HepG2 (cell line): ENCODE data around the gene FAM131A. TPM values are rescaled to one million over a fixed set of nuclear protein-coding genes. Genes with fewer than 3 reads are reported as not detected.

ENCODE experiments used
- BRD4 ChIP-seq: sonication (generic); formaldehyde crosslinking; IDR thresholded peaks from 2 replicates; pipeline ENCODE4 v1.4.0; 2020; ENCODE audit warnings: missing genetic modification reagents
- CAMTA2 ChIP-seq: sonication (generic); formaldehyde crosslinking; IDR thresholded peaks from 2 replicates; pipeline ENCODE4 v1.4.0; 2020; ENCODE audit warnings: mild to moderate bottlenecking, missing genetic modification reagents, borderline replicate concordance
- FOXK2 ChIP-seq: fragments of 450-650 bp; IDR thresholded peaks from 2 replicates; pipeline ENCODE4 v1.6.1; 2016
- FOXP1 ChIP-seq, 2 experiments: fragments of 450-650 bp in 1 of 2; IDR thresholded peaks; 2 replicates each; pipeline ENCODE4 v1.6.1; 2017 to 2018; ENCODE audit warnings: antibody characterized with exemption in 1 of 2
- HDAC1 ChIP-seq: sonication (generic); formaldehyde crosslinking; IDR thresholded peaks from 2 replicates; pipeline ENCODE4 v1.5.1; 2020; ENCODE audit warnings: mild to moderate bottlenecking, missing genetic modification reagents
- HDAC2 ChIP-seq: sonication (generic); formaldehyde crosslinking; IDR thresholded peaks from 2 replicates; pipeline ENCODE4 v1.4.0; 2020; ENCODE audit warnings: missing genetic modification reagents
- HES4 ChIP-seq: sonication (generic); formaldehyde crosslinking; IDR thresholded peaks from 2 replicates; pipeline ENCODE4 v1.9.0; 2021; ENCODE audit warnings: mild to moderate bottlenecking, missing genetic modification reagents, borderline replicate concordance
- KMT2A ChIP-seq: sonication (generic); formaldehyde crosslinking; IDR thresholded peaks from 2 replicates; pipeline ENCODE4 v1.4.0; 2020; ENCODE audit warnings: missing genetic modification reagents
- MIER3 ChIP-seq: IDR thresholded peaks from 2 replicates; pipeline ENCODE4 v1.6.1; 2016; ENCODE audit warnings: missing compliant biosample characterization, borderline replicate concordance
- NCOA1 ChIP-seq: sonication (generic); formaldehyde crosslinking; IDR thresholded peaks from 2 replicates; pipeline ENCODE4 v1.9.0; 2021; ENCODE audit warnings: missing genetic modification reagents
- NR2F6 ChIP-seq, 2 experiments: IDR thresholded peaks; 2 replicates each; pipeline ENCODE4 v1.6.1; 2016; ENCODE audit warnings: antibody characterized with exemption in 1 of 2, mild to moderate bottlenecking in 1 of 2
- RXRB ChIP-seq: IDR thresholded peaks from 2 replicates; pipeline ENCODE4 v1.6.1; 2016; ENCODE audit warnings: borderline replicate concordance, missing genetic modification reagents, missing compliant biosample characterization
- SATB2 ChIP-seq: sonication (generic); formaldehyde crosslinking; IDR thresholded peaks from 2 replicates; pipeline ENCODE4 v1.5.0; 2020; ENCODE audit warnings: missing genetic modification reagents
- SMAD1 ChIP-seq: sonication (generic); formaldehyde crosslinking; IDR thresholded peaks from 2 replicates; pipeline ENCODE4 v1.4.0; 2020; ENCODE audit warnings: missing genetic modification reagents, low read depth, mild to moderate bottlenecking, borderline replicate concordance
- SNRNP70 ChIP-seq: fragments of 200-400 bp; formaldehyde crosslinking; IDR thresholded peaks from 2 replicates; pipeline ENCODE4 v1.6.1; 2017; ENCODE audit warnings: mild to moderate bottlenecking, low read depth, low read length, moderate library complexity
- TAF1 ChIP-seq: sonication (generic); formaldehyde crosslinking; IDR thresholded peaks from 2 replicates; pipeline ENCODE4 v1.4.0; 2020; ENCODE audit warnings: missing genetic modification reagents
- TCF12 ChIP-seq, 2 experiments: fragments of 450-650 bp in 1 of 2; sonication (generic) in 1 of 2; formaldehyde crosslinking in 1 of 2; IDR thresholded peaks; 2 replicates each; pipeline versions ENCODE4 v1.6.1 to v1.8.0; 2017 to 2022; ENCODE audit warnings: antibody characterized with exemption in 1 of 2, mild to moderate bottlenecking in 1 of 2, missing genetic modification reagents in 1 of 2, moderate library complexity in 1 of 2
- TEAD2 ChIP-seq: sonication (generic); formaldehyde crosslinking; IDR thresholded peaks from 2 replicates; pipeline ENCODE4 v1.9.0; 2021; ENCODE audit warnings: missing genetic modification reagents
- ZBTB14 ChIP-seq: sonication (generic); formaldehyde crosslinking; IDR thresholded peaks from 2 replicates; pipeline ENCODE4 v1.4.0; 2020; ENCODE audit warnings: missing genetic modification reagents
- ZNF10 ChIP-seq: sonication (generic); formaldehyde crosslinking; IDR thresholded peaks from 2 replicates; pipeline ENCODE4 v1.4.0; 2020; ENCODE audit warnings: mild to moderate bottlenecking, low read depth, missing genetic modification reagents, borderline replicate concordance
- ZNF160 ChIP-seq: sonication (generic); formaldehyde crosslinking; IDR thresholded peaks from 2 replicates; pipeline ENCODE4 v1.8.0; 2022; ENCODE audit warnings: mild to moderate bottlenecking, inconsistent platforms, missing genetic modification reagents
- ZNF225 ChIP-seq: sonication (generic); formaldehyde crosslinking; IDR thresholded peaks from 2 replicates; pipeline ENCODE4 v1.4.0; 2020; ENCODE audit warnings: mild to moderate bottlenecking, missing genetic modification reagents
- ZNF263 ChIP-seq: sonication (generic); formaldehyde crosslinking; IDR thresholded peaks from 2 replicates; pipeline ENCODE4 v1.4.0; 2020; ENCODE audit warnings: missing genetic modification reagents
- ZNF33B ChIP-seq: sonication (generic); formaldehyde crosslinking; IDR thresholded peaks from 2 replicates; pipeline ENCODE4 v1.5.1; 2020; ENCODE audit warnings: mild to moderate bottlenecking, missing genetic modification reagents
- ZNF576 ChIP-seq: sonication (generic); formaldehyde crosslinking; IDR thresholded peaks from 2 replicates; pipeline ENCODE4 v1.4.0; 2020; ENCODE audit warnings: mild to moderate bottlenecking, missing genetic modification reagents
- ZNF709 ChIP-seq: sonication (generic); formaldehyde crosslinking; IDR thresholded peaks from 2 replicates; pipeline ENCODE4 v1.5.0; 2020; ENCODE audit warnings: mild to moderate bottlenecking, missing genetic modification reagents
- ZNF747 ChIP-seq: sonication (generic); formaldehyde crosslinking; IDR thresholded peaks from 2 replicates; pipeline ENCODE4 v1.8.1; 2023; ENCODE audit warnings: missing genetic modification reagents, mild to moderate bottlenecking, borderline replicate concordance
- ZNF768 ChIP-seq: sonication (generic); formaldehyde crosslinking; IDR thresholded peaks from 2 replicates; pipeline ENCODE4 v1.4.0; 2020; ENCODE audit warnings: missing genetic modification reagents
- polyA plus RNA-seq, 8 experiments: library from polyadenylated mRNA; depleted of rRNA in 3 of 8; stranded (reverse) in 7 of 8; unstranded in 1 of 8; fragments of >200 nt; fragmentation: Illumina TruSeq in 4 of 8; extraction: Trizol in 4 of 8; gene quantifications; 2 replicates each; pipeline versions ENCODE4 v1.2.1 to v1.2.3, GENCODE V29; 2011 to 2016; ENCODE audit warnings: low read depth in 4 of 8, missing spikeins in 1 of 8, mixed read lengths in 1 of 8; ENCODE audit not compliant: insufficient read depth in 1 of 8
- total RNA-seq, 5 experiments: library from RNA; depleted of rRNA; stranded (reverse); fragments of >200 nt; fragmentation: Illumina TruSeq; extraction: Trizol; gene quantifications; 2 replicates each; pipeline ENCODE4 v1.2.3, GENCODE V29; 2016; ENCODE audit warnings: low read depth in 1 of 5
- TF ChIP-seq, protein P1 (sequence below): sonication (generic); formaldehyde crosslinking; conservative IDR thresholded peaks from 2 replicates; pipeline ENCODE4 v1.5.0; 2020; ENCODE audit warnings: missing genetic modification reagents

FAM131A gene
- total and polyA plus RNA-seq, 2 of the 13 experiments (the other 11 are each of a cell fraction or from before 2014, with no cell fraction given), result 9.2 to 9.3 TPM

- peak; percentile 35; the same call in 1 of the 2 replicates for TF ChIP-seq NR2F6 (IDR thresholded peaks at IDR 0.05)
- TF ChIP-seq NR2F6 (CRISPR knock-in tag; IDR thresholded peaks at IDR 0.05), result peak; percentile 49; the same call in 1 of the 2 replicates
- TF ChIP-seq, protein P1, sequence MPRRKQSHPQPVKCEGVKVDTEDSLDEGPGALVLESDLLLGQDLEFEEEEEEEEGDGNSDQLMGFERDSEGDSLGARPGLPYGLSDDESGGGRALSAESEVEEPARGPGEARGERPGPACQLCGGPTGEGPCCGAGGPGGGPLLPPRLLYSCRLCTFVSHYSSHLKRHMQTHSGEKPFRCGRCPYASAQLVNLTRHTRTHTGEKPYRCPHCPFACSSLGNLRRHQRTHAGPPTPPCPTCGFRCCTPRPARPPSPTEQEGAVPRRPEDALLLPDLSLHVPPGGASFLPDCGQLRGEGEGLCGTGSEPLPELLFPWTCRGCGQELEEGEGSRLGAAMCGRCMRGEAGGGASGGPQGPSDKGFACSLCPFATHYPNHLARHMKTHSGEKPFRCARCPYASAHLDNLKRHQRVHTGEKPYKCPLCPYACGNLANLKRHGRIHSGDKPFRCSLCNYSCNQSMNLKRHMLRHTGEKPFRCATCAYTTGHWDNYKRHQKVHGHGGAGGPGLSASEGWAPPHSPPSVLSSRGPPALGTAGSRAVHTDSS, result 0 out of 2 replicates have a peak, but pooled peaks have one; percentile 47
- no peak for TF ChIP-seq SATB2 (CRISPR knock-in tag)
- no peak for TF ChIP-seq ZNF10
- peak; percentile 63; the same call in 1 of the 2 replicates for TF ChIP-seq KMT2A (CRISPR knock-in tag)
- TF ChIP-seq ZNF33B, result no peak
- peak; percentile 39; the same call in 1 of the 2 replicates for TF ChIP-seq RXRB (CRISPR knock-in tag)
- TF ChIP-seq ZNF576 (CRISPR knock-in tag), result no peak
- peak; percentile 63 for TF ChIP-seq ZNF768
- TF ChIP-seq ZNF225 (CRISPR knock-in tag), result peak; percentile 29; the same call in 1 of the 2 replicates
- no peak for TF ChIP-seq BRD4 (CRISPR knock-in tag)
- TF ChIP-seq HDAC2 (CRISPR knock-in tag), result peak; percentile 10; the same call in 1 of the 2 replicates
- 0 out of 2 replicates have a peak, but pooled peaks have one; percentile 1 for TF ChIP-seq CAMTA2 (CRISPR knock-in tag)
- no peak for TF ChIP-seq MIER3 (CRISPR knock-in tag)
- peak; percentile 84 for TF ChIP-seq ZBTB14 (CRISPR knock-in tag)
- TF ChIP-seq TAF1, result peak; percentile 88
- no peak for TF ChIP-seq ZNF747 (CRISPR knock-in tag)
- TF ChIP-seq SMAD1 (CRISPR knock-in tag), result no peak
- TF ChIP-seq HDAC1 (CRISPR knock-in tag), result peak; percentile 72
- TF ChIP-seq TEAD2 (CRISPR knock-in tag), result no peak
- TF ChIP-seq SNRNP70, result no peak
- no peak for TF ChIP-seq NCOA1 (CRISPR knock-in tag)
- no peak for TF ChIP-seq FOXP1 (IDR thresholded peaks at IDR 0.05)
- no peak for TF ChIP-seq FOXP1 (CRISPR knock-in tag; IDR thresholded peaks at IDR 0.05)
- 0 out of 2 replicates have a peak, but pooled peaks have one; percentile 55 for TF ChIP-seq ZNF709 (CRISPR knock-in tag)
- TF ChIP-seq HES4 (CRISPR knock-in tag), result 0 out of 2 replicates have a peak, but pooled peaks have one; percentile 32
- TF ChIP-seq TCF12 (IDR thresholded peaks at IDR 0.05), result no peak
- TF ChIP-seq TCF12 (CRISPR knock-in tag; IDR thresholded peaks at IDR 0.05), result no peak
- TF ChIP-seq ZNF160 (CRISPR knock-in tag), result no peak
- no peak for TF ChIP-seq FOXK2
- TF ChIP-seq ZNF263 (CRISPR knock-in tag), result 0 out of 2 replicates have a peak, but pooled peaks have one; percentile 16
These were observed 38.5 kb upstream of the FAM131A start, which contains the start of gene PSMD2 (continued) for GRCh38 chr3:184298759-184299487.
